Stimulated activated naive CD8-positive, alpha-beta T cell treated with anti-CD3 and anti-CD28 coated beads, Interleukin-15, amount 100 ng/mL, for 72 hours (primary cell): ENCODE data around the gene SUMO3.

Experiments
- ATAC-seq: fragments of 150-1000 bp; cut with Tn5 transposase; 2 replicates; pipeline ENCODE4 v1.10.0; 2021; ENCODE audit warnings: mild to moderate bottlenecking, moderate library complexity
- DNase-seq, 2 donors: peaks; one replicate each; pipeline ENCODE4 v3.0.0; 2021 to 2022
- H3K27ac Mint-ChIP-seq, 2 donors: one replicate each; pipeline ENCODE4 v1.8.0; 2022; ENCODE audit warnings: mild to moderate bottlenecking in 2 of 2, mixed read lengths in 2 of 2, moderate library complexity in 2 of 2
- H3K27me3 Mint-ChIP-seq: one replicate; pipeline ENCODE4 v1.8.0; 2022; ENCODE audit warnings: mixed read lengths
- H3K4me1 Mint-ChIP-seq: one replicate; pipeline ENCODE4 v1.8.0; 2022; ENCODE audit warnings: mild to moderate bottlenecking, mixed read lengths
- H3K4me3 Mint-ChIP-seq, 2 donors: one replicate each; pipeline ENCODE4 v1.8.0; 2022; ENCODE audit warnings: mild to moderate bottlenecking in 2 of 2, mixed read lengths in 2 of 2, moderate library complexity in 1 of 2
- H3K9me3 Mint-ChIP-seq, 2 donors: one replicate each; pipeline ENCODE4 v1.8.0; 2022; ENCODE audit warnings: mixed read lengths in 2 of 2

The SUMO3 gene

GRCh38 chr21:44817914-44818639 is at the start of gene SUMO3:
TSS of gene SUMO3 (minus strand) at chr21:44818062. CDS start at chr21:44817968, 94 bp downstream.
- peak; percentile 79 for ATAC-seq
- Mint-ChIP-seq H3K27ac (peak within 1 kb of the TSS in 1 of 2 donors; percentile 78), H3K4me1 (peaks cover 24% of the 10 kb centered on the region), H3K4me3 (peak within 1 kb of the TSS; percentile 75 to 80), H3K9me3 (peaks cover 10 to 26% of the 10 kb centered on the region in 2 donors), H3K27me3 (peaks cover 11% of the 10 kb centered on the region)
- peak; percentile 88 to 92 for DNase-seq

GRCh38 chr21:44867464-44867863 is 49.6 kb upstream of the SUMO3 start:
- H3K27ac Mint-ChIP-seq = no peak overlapping the region
- no peaks in the 10 kb centered on the region for H3K27me3 Mint-ChIP-seq
- peak overlapping the region; percentile 54 to 86 for H3K4me3 Mint-ChIP-seq

GRCh38 chr21:44866780-44867179 is 48.9 kb upstream of the SUMO3 start:
- no peaks in the 10 kb centered on the region for H3K9me3 Mint-ChIP-seq
- H3K4me3 Mint-ChIP-seq = peak overlapping the region; percentile 50
- ATAC-seq (no peak), DNase-seq (no peak)
- H3K4me1 Mint-ChIP-seq = peaks cover 84% of the 10 kb centered on the region
- no peaks in the 10 kb centered on the region for H3K27me3 Mint-ChIP-seq
- H3K27ac Mint-ChIP-seq = peak overlapping the region in 1 of 2 donors; percentile 86

More at GRCh38 chr21:44867464-44867863, 49.6 kb upstream of the SUMO3 start:
- no peaks in the 10 kb centered on the region for H3K9me3 Mint-ChIP-seq
- peaks cover 87% of the 10 kb centered on the region for H3K4me1 Mint-ChIP-seq
- no peak for DNase-seq
- no peak for ATAC-seq

GRCh38 chr21:44865561-44866280 is 47.9 kb upstream of the SUMO3 start:
- ATAC-seq (peak; percentile 78), DNase-seq (no peak)
- Mint-ChIP-seq H3K9me3 (no peaks in the 10 kb centered on the region), H3K27me3 (no peaks in the 10 kb centered on the region), H3K27ac (peak overlapping the region; percentile 87 to 96), H3K4me1 (peaks cover 84% of the 10 kb centered on the region), H3K4me3 (peak overlapping the region; percentile 50 to 65)

GRCh38 chr21:44862869-44863685 is 45.2 kb upstream of the SUMO3 start:
- Mint-ChIP-seq H3K27me3 (no peaks in the 10 kb centered on the region), H3K27ac (peak overlapping the region; percentile 27 to 44), H3K4me3 (no peak overlapping the region), H3K4me1 (peaks cover 73% of the 10 kb centered on the region), H3K9me3 (no peaks in the 10 kb centered on the region)
- ATAC-seq (no peak), DNase-seq (no peak)

GRCh38 chr21:44858791-44859190 is 40.9 kb upstream of the SUMO3 start:
- DNase-seq (no peak), ATAC-seq (no peak)
- no peak overlapping the region for H3K4me3 Mint-ChIP-seq
- H3K4me1 Mint-ChIP-seq = peaks cover 62% of the 10 kb centered on the region
- H3K9me3 Mint-ChIP-seq = no peaks in the 10 kb centered on the region
- H3K27me3 Mint-ChIP-seq = no peaks in the 10 kb centered on the region
- H3K27ac Mint-ChIP-seq = no peak overlapping the region

GRCh38 chr21:44858291-44858690 is 40.4 kb upstream of the SUMO3 start:
- Mint-ChIP-seq H3K9me3 (no peaks in the 10 kb centered on the region), H3K27ac (no peak overlapping the region), H3K4me3 (no peak overlapping the region), H3K4me1 (peaks cover 62% of the 10 kb centered on the region), H3K27me3 (no peaks in the 10 kb centered on the region)
- no peak for ATAC-seq
- DNase-seq = no peak

- Mint-ChIP-seq H3K4me1 (peaks cover 58% of the 10 kb centered on the region), H3K4me3 (no peak overlapping the region), H3K27me3 (no peaks in the 10 kb centered on the region), H3K27ac (peak overlapping the region in 1 of 2 donors; percentile 7), H3K9me3 (no peaks in the 10 kb centered on the region)
- DNase-seq (no peak), ATAC-seq (no peak)
Observed at GRCh38 chr21:44857127-44857892, 39.4 kb upstream of the SUMO3 start.

GRCh38 chr21:44856131-44856530 is 38.3 kb upstream of the SUMO3 start:
- no peak for ATAC-seq
- Mint-ChIP-seq H3K27me3 (no peaks in the 10 kb centered on the region), H3K9me3 (no peaks in the 10 kb centered on the region), H3K4me1 (peaks cover 48% of the 10 kb centered on the region), H3K4me3 (no peak overlapping the region), H3K27ac (no peak overlapping the region)
- no peak for DNase-seq

- Mint-ChIP-seq H3K27ac (no peak overlapping the region), H3K4me1 (peaks cover 42% of the 10 kb centered on the region), H3K9me3 (no peaks in the 10 kb centered on the region), H3K4me3 (no peak overlapping the region), H3K27me3 (no peaks in the 10 kb centered on the region)
- ATAC-seq (no peak), DNase-seq (no peak)
Observed at GRCh38 chr21:44855572-44855971, 37.7 kb upstream of the SUMO3 start.

GRCh38 chr21:44854664-44855446 is 37.0 kb upstream of the SUMO3 start:
- peaks cover 37% of the 10 kb centered on the region for H3K4me1 Mint-ChIP-seq
- H3K27ac Mint-ChIP-seq = peak overlapping the region; percentile 44 to 52
- peak; percentile 63 for ATAC-seq
- H3K27me3 Mint-ChIP-seq = no peaks in the 10 kb centered on the region
- H3K4me3 Mint-ChIP-seq = peak overlapping the region in 1 of 2 donors; percentile 42
- no peaks in the 10 kb centered on the region for H3K9me3 Mint-ChIP-seq
- peak in 1 of 2 donors; percentile 20 for DNase-seq

- Mint-ChIP-seq H3K4me3 (peak overlapping the region; percentile 26 to 42), H3K9me3 (no peaks in the 10 kb centered on the region), H3K27ac (peak overlapping the region in 1 of 2 donors; percentile 52), H3K27me3 (no peaks in the 10 kb centered on the region), H3K4me1 (peaks cover 37% of the 10 kb centered on the region)
- no peak for DNase-seq
- ATAC-seq = peak; percentile 56
Observed at GRCh38 chr21:44854391-44854663, 36.5 kb upstream of the SUMO3 start.

GRCh38 chr21:44853601-44854390 is 35.9 kb upstream of the SUMO3 start:
- peak overlapping the region in 1 of 2 donors; percentile 54 for H3K27ac Mint-ChIP-seq
- DNase-seq (no peak), ATAC-seq (no peak)
- H3K4me3 Mint-ChIP-seq = peak overlapping the region in 1 of 2 donors; percentile 26
- no peaks in the 10 kb centered on the region for H3K9me3 Mint-ChIP-seq
- peaks cover 37% of the 10 kb centered on the region for H3K4me1 Mint-ChIP-seq
- H3K27me3 Mint-ChIP-seq = no peaks in the 10 kb centered on the region
